ENCODE results near the gene FEV. TPM values are rescaled to one million over a fixed set of nuclear protein-coding genes. Genes with fewer than 3 reads are reported as not detected.

The FEV gene
- total RNA-seq, 1 experiment from 2014 or later = not detected

GRCh38 chr2:218992703-218993344 is 7.8 kb upstream of the FEV start:
- Histone ChIP-seq H3K79me2 (ENCODE audit: low read length) (no peaks in the 10 kb centered on the region), H3K4me3 (ENCODE audit: low read length) (no peak overlapping the region), H2AFZ (ENCODE audit: low read length) (no peak overlapping the region), H3K9me3 (ENCODE audit: low read length) (no peaks in the 10 kb centered on the region), H3K27me3 (ENCODE audit: low read length) (no peaks in the 10 kb centered on the region), H3K27ac (ENCODE audit: low read length) (no peak overlapping the region), H3K4me1 (ENCODE audit: low read length) (no peaks in the 10 kb centered on the region), H3K4me2 (ENCODE audit: low read depth, low read length, poor library complexity, severe bottlenecking) (no peak overlapping the region), H4K20me1 (ENCODE audit: insufficient read depth, low read depth, low read length) (no peaks in the 10 kb centered on the region), H3K9ac (ENCODE audit: low read length) (no peak overlapping the region), H3K9me2 (replicated peaks; ENCODE audit: insufficient read depth, low read length) (no peaks in the 10 kb centered on the region), H3K36me3 (ENCODE audit: insufficient read depth, low read length) (no peaks in the 10 kb centered on the region)
- no peak for DNase-seq

- Histone ChIP-seq H3K9ac (ENCODE audit: low read length) (no peak overlapping the region), H3K27me3 (ENCODE audit: low read length) (no peaks in the 10 kb centered on the region), H4K20me1 (ENCODE audit: insufficient read depth, low read depth, low read length) (no peaks in the 10 kb centered on the region), H3K4me1 (ENCODE audit: low read length) (no peaks in the 10 kb centered on the region), H3K9me3 (ENCODE audit: low read length) (no peaks in the 10 kb centered on the region), H3K27ac (ENCODE audit: low read length) (no peak overlapping the region), H3K36me3 (ENCODE audit: insufficient read depth, low read length) (no peaks in the 10 kb centered on the region), H3K79me2 (ENCODE audit: low read length) (no peaks in the 10 kb centered on the region), H2AFZ (ENCODE audit: low read length) (no peak overlapping the region), H3K4me2 (ENCODE audit: low read depth, low read length, poor library complexity, severe bottlenecking) (no peak overlapping the region), H3K4me3 (ENCODE audit: low read length) (no peak overlapping the region), H3K9me2 (replicated peaks; ENCODE audit: insufficient read depth, low read length) (no peaks in the 10 kb centered on the region)
- DNase-seq = no peak
Measured at GRCh38 chr2:218992196-218992595, 7.2 kb upstream of the FEV start.

DNA sequence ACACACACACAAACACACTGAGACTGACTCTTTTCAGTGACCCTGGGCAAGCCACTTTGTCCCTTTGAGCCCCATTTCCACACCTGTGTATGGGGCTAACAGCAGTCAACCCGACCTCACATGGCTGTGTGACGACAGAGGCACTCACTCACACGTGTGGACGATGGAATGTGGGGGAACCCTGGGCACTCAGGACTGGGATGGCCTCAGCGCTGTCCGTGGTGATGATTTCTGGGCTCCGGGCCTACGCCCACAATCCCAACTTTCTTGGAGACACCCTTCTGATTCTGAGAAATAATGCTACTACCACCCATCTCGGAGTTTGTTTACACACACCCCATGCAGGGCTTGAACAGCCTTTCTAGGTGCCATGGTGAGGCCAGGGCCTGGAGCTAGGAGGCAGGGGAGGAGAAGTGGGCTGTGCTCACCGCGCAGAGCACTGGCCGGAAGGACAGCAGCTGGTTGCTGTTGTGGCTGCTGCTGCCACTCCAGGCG is 6.7 kb upstream of the FEV start:
- Histone ChIP-seq H3K27ac (ENCODE audit: low read length) (no peak overlapping the region), H4K20me1 (ENCODE audit: insufficient read depth, low read depth, low read length) (no peaks in the 10 kb centered on the region), H3K27me3 (ENCODE audit: low read length) (no peaks in the 10 kb centered on the region), H3K4me3 (ENCODE audit: low read length) (no peak overlapping the region), H3K4me1 (ENCODE audit: low read length) (no peaks in the 10 kb centered on the region), H3K36me3 (ENCODE audit: insufficient read depth, low read length) (no peaks in the 10 kb centered on the region), H3K9me2 (replicated peaks; ENCODE audit: insufficient read depth, low read length) (no peaks in the 10 kb centered on the region), H3K4me2 (ENCODE audit: low read depth, low read length, poor library complexity, severe bottlenecking) (no peak overlapping the region), H3K9ac (ENCODE audit: low read length) (no peak overlapping the region), H3K9me3 (ENCODE audit: low read length) (no peaks in the 10 kb centered on the region), H2AFZ (ENCODE audit: low read length) (no peak overlapping the region), H3K79me2 (ENCODE audit: low read length) (no peaks in the 10 kb centered on the region)
- DNase-seq = peak; percentile 44

- H3K4me1 ChIP-seq (ENCODE audit: low read length) = no peaks in the 10 kb centered on the region
- no peak overlapping the region for H2AFZ ChIP-seq (ENCODE audit: low read length)
- H3K27me3 ChIP-seq (ENCODE audit: low read length) = no peaks in the 10 kb centered on the region
- H3K4me2 ChIP-seq (ENCODE audit: low read depth, low read length, poor library complexity, severe bottlenecking) = no peak overlapping the region
- H3K27ac ChIP-seq (ENCODE audit: low read length) = no peak overlapping the region
- no peaks in the 10 kb centered on the region for H3K9me3 ChIP-seq (ENCODE audit: low read length)
- no peak overlapping the region for H3K4me3 ChIP-seq (ENCODE audit: low read length)
- H3K36me3 ChIP-seq (ENCODE audit: insufficient read depth, low read length) = no peaks in the 10 kb centered on the region
- no peak overlapping the region for H3K9ac ChIP-seq (ENCODE audit: low read length)
- H3K9me2 ChIP-seq (replicated peaks; ENCODE audit: insufficient read depth, low read length) = no peaks in the 10 kb centered on the region
- no peaks in the 10 kb centered on the region for H3K79me2 ChIP-seq (ENCODE audit: low read length)
- no peaks in the 10 kb centered on the region for H4K20me1 ChIP-seq (ENCODE audit: insufficient read depth, low read depth, low read length)
- no peak for DNase-seq
Measured at GRCh38 chr2:218990612-218991011, 5.6 kb upstream of the FEV start.

- H3K27me3 ChIP-seq (ENCODE audit: low read length) = no peaks in the 10 kb centered on the region
- no peaks in the 10 kb centered on the region for H3K9me3 ChIP-seq (ENCODE audit: low read length)
- H2AFZ ChIP-seq (ENCODE audit: low read length) = no peak overlapping the region
- H3K36me3 ChIP-seq (ENCODE audit: insufficient read depth, low read length) = no peaks in the 10 kb centered on the region
- H3K4me2 ChIP-seq (ENCODE audit: low read depth, low read length, poor library complexity, severe bottlenecking) = no peak overlapping the region
- H3K4me1 ChIP-seq (ENCODE audit: low read length) = no peaks in the 10 kb centered on the region
- no peak overlapping the region for H3K9ac ChIP-seq (ENCODE audit: low read length)
- no peaks in the 10 kb centered on the region for H3K9me2 ChIP-seq (replicated peaks; ENCODE audit: insufficient read depth, low read length)
- no peaks in the 10 kb centered on the region for H3K79me2 ChIP-seq (ENCODE audit: low read length)
- no peak for DNase-seq
- no peak overlapping the region for H3K4me3 ChIP-seq (ENCODE audit: low read length)
- no peak overlapping the region for H3K27ac ChIP-seq (ENCODE audit: low read length)
- H4K20me1 ChIP-seq (ENCODE audit: insufficient read depth, low read depth, low read length) = no peaks in the 10 kb centered on the region
Measured at GRCh38 chr2:218990052-218990451, 5.1 kb upstream of the FEV start.

- Histone ChIP-seq H4K20me1 (ENCODE audit: insufficient read depth, low read depth, low read length) (no peaks in the 10 kb centered on the region), H2AFZ (ENCODE audit: low read length) (no peak overlapping the region), H3K27ac (ENCODE audit: low read length) (no peak overlapping the region), H3K79me2 (ENCODE audit: low read length) (no peaks in the 10 kb centered on the region), H3K36me3 (ENCODE audit: insufficient read depth, low read length) (no peaks in the 10 kb centered on the region), H3K4me3 (ENCODE audit: low read length) (no peak overlapping the region), H3K4me2 (ENCODE audit: low read depth, low read length, poor library complexity, severe bottlenecking) (no peak overlapping the region), H3K9me3 (ENCODE audit: low read length) (no peaks in the 10 kb centered on the region), H3K27me3 (ENCODE audit: low read length) (no peaks in the 10 kb centered on the region), H3K9me2 (replicated peaks; ENCODE audit: insufficient read depth, low read length) (no peaks in the 10 kb centered on the region), H3K9ac (ENCODE audit: low read length) (no peak overlapping the region), H3K4me1 (ENCODE audit: low read length) (no peaks in the 10 kb centered on the region)
- no peak for DNase-seq
Measured at GRCh38 chr2:218988650-218989049, 3.7 kb upstream of the FEV start.

DNA sequence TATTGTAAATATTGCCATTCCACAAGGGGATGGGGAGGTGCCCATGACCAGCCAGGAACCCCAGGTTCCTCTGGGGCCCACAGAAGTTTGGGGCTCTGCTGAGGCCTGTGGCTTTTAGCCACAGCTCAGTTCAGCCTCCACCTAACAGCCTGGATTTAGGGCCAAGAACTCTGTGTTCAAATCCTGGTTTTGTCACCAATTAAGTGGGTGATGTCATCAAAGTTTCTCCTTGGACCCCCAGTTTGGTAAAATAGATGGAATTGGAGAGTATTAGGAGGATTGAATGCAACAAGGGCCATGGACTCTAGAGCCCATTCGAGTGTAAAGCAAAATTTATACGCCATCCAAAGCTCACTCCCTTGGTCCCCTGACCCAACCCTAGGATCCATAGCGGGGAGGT is 3.2 kb upstream of the FEV start:
- Histone ChIP-seq H3K9me2 (replicated peaks; ENCODE audit: insufficient read depth, low read length) (no peaks in the 10 kb centered on the region), H4K20me1 (ENCODE audit: insufficient read depth, low read depth, low read length) (no peaks in the 10 kb centered on the region), H3K4me3 (ENCODE audit: low read length) (no peak overlapping the region), H3K4me1 (ENCODE audit: low read length) (no peaks in the 10 kb centered on the region), H3K27ac (ENCODE audit: low read length) (no peak overlapping the region), H3K4me2 (ENCODE audit: low read depth, low read length, poor library complexity, severe bottlenecking) (no peak overlapping the region), H3K36me3 (ENCODE audit: insufficient read depth, low read length) (no peaks in the 10 kb centered on the region), H3K27me3 (ENCODE audit: low read length) (no peaks in the 10 kb centered on the region), H2AFZ (ENCODE audit: low read length) (no peak overlapping the region), H3K9me3 (ENCODE audit: low read length) (no peaks in the 10 kb centered on the region), H3K9ac (ENCODE audit: low read length) (no peak overlapping the region), H3K79me2 (ENCODE audit: low read length) (no peaks in the 10 kb centered on the region)
- DNase-seq = no peak

- H2AFZ ChIP-seq (ENCODE audit: low read length) = no peak overlapping the region
- no peak overlapping the region for H3K9ac ChIP-seq (ENCODE audit: low read length)
- H3K36me3 ChIP-seq (ENCODE audit: insufficient read depth, low read length) = no peaks in the 10 kb centered on the region
- no peaks in the 10 kb centered on the region for H3K79me2 ChIP-seq (ENCODE audit: low read length)
- H3K4me1 ChIP-seq (ENCODE audit: low read length) = no peaks in the 10 kb centered on the region
- H3K4me2 ChIP-seq (ENCODE audit: low read depth, low read length, poor library complexity, severe bottlenecking) = no peak overlapping the region
- no peak overlapping the region for H3K4me3 ChIP-seq (ENCODE audit: low read length)
- DNase-seq = no peak
- no peaks in the 10 kb centered on the region for H3K9me2 ChIP-seq (replicated peaks; ENCODE audit: insufficient read depth, low read length)
- no peaks in the 10 kb centered on the region for H3K9me3 ChIP-seq (ENCODE audit: low read length)
- no peaks in the 10 kb centered on the region for H4K20me1 ChIP-seq (ENCODE audit: insufficient read depth, low read depth, low read length)
- H3K27ac ChIP-seq (ENCODE audit: low read length) = no peak overlapping the region
- no peaks in the 10 kb centered on the region for H3K27me3 ChIP-seq (ENCODE audit: low read length)
Measured at GRCh38 chr2:218986148-218986761, 1.3 kb upstream of the FEV start.

Data from Karpas-422 (cell line).